ENCODE results near the gene VILL.

Gene VILL

DNA sequence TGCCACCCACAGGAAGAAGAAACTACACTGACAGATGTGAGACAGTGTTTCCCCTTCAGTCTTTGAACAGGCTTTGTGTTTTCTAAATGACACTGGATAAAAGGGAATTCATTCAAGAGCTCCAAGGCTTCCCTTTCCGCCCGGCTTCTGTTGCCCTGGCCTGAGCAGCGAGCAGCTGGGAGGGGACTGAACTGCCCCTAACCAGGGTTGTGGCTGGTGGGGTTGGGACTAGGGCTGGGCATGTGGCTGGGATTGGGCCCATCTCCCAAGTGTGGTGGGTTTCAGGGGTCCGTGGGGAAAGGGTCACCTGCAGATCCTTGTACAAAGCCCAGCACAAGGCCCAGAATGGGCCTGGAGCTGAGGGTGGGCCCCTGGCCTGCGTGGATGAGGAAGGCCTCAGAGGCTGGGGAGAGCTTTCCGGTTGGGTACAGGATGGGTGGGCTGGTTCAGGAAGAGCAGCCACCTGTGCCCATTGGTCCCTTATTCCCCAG, 10.4 kb downstream of the VILL start:
- no peak for DNase-seq (ENCODE audit: low read depth)

DNA sequence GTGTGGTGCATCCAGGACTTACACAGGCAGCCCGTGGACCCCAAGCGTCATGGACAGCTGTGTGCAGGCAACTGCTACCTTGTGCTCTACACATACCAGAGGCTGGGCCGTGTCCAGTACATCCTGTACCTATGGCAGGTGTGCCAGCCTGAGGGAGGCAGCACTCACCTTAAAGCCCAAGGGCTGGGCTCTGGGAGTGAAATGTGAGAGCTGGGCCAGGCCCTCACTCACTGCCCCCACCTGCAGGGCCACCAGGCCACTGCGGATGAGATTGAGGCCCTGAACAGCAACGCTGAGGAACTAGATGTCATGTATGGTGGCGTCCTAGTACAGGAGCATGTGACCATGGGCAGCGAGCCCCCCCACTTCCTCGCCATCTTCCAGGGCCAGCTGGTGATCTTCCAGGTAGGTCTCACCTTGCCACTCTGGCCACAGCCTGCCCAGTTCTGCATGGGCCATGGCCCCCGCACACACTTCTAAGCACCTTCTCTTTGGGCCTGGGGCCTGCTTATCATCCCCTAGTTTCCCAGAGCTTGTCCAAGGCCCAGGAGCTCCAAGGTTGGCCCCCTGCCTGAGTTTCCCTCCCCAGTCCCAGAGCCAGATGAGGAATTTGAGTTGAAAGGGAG, 11.0 kb downstream of the VILL start:
- no peak for DNase-seq (ENCODE audit: low read depth)

DNA sequence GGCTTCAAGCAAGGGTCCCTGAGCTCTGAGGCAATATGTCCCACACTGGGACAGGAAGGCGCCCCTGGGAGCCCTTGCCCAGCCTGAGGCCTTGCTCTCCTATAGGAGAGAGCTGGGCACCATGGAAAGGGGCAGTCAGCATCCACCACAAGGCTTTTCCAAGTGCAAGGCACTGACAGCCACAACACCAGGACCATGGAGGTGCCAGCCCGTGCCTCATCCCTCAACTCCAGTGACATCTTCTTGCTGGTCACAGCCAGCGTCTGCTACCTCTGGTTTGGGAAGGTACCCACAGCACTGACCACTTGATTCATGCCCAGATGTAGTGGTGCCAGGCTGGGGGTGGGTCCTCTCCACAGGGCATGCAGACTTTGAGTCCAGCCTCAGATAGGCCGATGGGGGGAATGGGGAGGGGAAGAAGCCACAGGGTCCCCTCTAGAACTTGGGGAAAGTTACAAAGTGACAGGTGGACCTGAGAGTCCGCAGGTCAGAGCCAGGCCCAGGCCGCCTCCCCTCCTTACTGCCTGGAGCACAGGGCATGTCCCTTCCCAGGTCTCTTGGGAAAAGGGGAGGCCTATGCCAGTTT, 11.8 kb downstream of the VILL start:
- DNase-seq (ENCODE audit: low read depth): no peak

DNA sequence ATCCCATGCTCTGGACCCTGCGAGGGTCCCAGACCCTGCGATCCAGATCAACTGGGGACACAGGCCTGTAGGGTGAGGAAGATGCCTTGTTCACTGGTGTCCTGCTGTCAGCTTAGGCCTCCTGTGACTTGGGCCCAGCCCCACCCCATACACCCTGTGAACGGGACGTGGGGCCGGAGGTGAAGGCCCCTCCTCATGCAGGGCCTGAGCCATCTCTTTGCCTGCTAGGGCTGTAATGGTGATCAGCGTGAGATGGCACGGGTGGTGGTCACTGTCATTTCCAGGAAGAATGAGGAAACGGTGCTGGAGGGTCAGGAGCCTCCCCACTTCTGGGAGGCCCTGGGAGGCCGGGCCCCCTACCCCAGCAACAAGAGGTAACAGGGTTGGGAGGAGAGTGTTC, 12.4 kb downstream of the VILL start:
- DNase-seq (ENCODE audit: low read depth): no peak

DNA sequence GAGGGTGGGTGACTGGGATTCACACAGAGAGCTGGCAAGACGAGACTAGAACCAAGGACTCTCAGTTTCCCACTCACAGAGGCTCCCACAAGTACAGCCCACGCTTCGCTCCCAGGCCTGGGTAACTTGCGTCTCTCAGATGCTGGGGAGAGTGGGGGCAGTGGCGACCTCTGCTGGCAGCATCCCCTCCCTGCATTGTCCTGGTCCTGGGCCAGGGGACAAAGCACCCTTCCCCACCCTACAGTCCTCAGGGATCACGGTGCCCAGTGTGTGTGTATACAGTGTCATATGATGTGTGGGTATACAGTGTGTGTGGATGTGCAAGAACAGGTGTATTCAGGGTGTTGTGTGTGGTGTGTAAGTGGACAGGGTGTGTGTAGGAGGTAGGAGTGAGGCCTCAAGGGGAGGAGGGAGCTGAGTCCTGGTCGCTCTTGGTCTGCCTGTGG, 12.8 kb downstream of the VILL start:
- DNase-seq (ENCODE audit: low read depth): peak; percentile 29

DNA sequence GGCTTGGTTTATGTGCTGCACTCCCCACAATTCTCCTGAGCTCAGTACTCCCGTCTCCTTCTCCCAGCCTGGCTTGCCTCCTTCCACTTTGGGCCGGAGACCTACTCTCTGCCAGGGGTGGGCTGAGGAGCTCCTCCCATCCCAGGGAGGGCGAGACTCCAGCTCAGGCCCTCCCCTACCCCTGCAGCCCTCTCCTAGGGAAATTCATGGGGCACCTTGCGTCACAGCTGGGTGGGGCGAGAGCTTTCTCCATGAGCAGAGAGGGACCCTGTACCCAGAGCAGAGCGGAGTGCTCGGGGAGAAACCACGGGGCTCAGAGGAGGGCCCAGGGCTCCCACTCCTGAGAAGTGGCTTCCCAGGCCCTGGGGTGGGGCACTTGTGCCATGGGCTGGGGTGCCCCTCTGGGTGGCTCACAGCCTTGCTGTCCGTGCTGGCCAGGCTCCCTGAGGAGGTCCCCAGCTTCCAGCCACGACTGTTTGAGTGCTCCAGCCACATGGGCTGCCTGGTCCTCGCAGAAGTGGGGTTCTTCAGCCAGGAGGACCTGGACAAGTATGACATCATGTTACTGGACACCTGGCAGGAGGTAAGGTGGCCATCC, 13.3 kb downstream of the VILL start:
- DNase-seq (ENCODE audit: low read depth): no peak

DNA sequence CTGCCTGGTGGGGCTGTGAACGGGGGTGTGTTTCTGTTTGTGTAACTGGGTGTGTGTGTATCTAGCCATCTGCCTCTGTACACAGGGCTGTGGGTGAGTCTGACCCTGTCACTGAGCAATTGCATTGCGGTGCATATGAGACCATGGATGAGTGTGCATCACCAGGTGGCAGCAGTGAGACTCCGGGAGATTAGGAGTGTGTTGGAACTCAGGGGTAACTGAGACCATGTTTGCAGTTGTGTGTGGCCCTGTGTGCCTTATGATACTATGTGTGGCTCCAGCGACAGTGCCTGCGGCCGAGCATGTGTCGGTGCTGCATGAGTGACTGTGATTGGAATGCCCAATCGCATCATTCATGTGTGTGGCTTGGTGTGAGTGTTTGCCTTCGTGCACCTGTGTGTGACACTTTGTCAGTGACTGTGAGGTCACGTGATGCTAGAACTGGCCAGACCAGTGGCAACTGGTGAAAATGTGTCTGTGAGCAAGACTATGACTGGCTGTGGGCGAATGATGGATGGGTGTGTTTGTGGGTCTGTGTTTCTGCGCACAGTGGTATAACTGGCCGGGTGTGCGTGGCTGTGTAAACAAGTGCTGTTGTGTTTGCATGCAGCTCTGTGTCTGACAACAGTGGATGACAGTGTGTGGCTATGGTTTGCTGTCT, 14.0 kb downstream of the VILL start:
- peak; percentile 34 for DNase-seq (ENCODE audit: low read depth)

DNA sequence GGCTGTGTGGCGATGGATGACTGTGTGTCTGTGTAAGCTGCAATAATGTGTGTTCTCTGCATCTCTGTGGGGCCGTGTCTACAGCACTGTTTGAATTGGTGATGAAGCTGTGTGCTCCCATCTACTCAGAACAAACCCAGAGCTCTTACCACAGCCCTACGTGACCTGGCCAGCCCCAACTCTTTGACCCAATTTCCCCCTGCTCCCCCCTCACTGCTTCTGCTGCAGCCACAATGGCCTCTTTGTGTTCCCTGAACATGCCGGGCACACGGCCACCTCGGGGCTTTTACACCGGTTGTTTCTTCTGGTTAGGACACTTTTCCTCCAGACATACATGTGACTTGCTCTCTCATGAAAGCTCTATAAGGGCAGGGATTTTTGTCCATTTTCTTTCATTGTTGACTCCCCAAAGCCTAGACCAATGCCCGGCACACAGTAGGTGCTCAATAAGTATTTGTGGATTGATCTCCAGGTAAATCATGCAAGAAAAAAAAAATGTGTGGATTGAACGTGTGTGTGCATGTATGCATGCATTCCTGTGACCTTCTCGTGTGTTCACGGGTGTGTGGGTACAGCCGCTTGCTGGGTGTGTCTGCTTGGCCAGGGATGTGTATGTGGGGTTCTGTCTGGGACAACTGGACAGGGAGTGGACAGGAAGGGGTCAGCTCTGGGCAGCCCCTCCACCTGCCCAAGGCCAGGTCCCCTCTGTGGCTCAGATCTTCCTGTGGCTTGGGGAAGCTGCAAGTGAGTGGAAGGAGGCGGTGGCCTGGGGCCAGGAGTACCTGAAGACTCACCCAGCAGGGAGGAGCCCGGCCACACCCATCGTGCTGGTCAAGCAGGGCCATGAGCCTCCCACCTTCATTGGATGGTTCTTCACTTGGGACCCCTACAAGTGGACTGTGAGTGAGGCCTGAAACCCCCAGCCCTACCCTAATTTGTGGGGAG, 14.8 kb downstream of the VILL start:
- DNase-seq (ENCODE audit: low read depth): no peak

DNA sequence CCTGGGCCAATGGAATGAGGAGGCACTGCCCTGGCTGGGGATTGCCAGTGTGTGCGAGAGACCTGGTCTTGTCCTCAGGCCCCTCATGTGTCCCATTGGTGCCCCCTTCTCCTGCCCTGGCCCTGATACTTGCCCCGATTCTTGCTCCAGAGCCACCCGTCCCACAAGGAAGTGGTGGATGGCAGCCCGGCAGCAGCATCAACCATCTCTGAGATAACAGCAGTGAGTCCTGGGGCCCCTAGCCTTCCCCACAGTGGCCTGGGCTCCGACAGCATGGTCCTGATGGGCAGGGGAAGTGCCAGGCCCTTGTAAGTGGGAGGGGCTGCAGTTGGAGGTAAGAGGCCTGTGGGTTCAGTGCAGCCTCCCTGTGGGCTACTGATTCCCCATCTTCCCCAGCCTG, 15.4 kb downstream of the VILL start:
- no peak for DNase-seq (ENCODE audit: low read depth)

DNA sequence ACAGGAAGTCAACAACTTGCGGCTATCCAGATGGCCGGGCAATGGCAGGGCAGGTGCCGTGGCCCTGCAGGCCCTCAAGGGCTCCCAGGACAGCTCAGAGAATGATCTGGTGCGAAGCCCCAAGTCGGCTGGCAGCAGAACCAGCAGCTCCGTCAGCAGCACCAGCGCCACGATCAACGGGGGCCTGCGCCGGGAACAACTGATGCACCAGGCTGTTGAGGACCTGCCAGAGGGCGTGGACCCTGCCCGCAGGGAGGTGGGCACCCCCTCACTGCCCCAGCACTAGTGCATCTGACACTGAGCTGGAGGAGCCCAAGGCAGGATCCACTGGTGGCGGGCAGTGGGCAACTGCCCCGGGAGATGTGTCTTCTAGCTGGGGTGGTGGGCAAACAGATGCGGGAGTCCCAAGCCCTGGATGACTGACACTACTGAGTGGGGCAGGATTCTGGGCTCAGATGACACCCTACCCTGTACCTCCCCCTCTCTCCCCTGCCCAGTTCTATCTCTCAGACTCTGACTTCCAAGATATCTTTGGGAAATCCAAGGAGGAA, 15.9 kb downstream of the VILL start:
- no peak for DNase-seq (ENCODE audit: low read depth)

DNA sequence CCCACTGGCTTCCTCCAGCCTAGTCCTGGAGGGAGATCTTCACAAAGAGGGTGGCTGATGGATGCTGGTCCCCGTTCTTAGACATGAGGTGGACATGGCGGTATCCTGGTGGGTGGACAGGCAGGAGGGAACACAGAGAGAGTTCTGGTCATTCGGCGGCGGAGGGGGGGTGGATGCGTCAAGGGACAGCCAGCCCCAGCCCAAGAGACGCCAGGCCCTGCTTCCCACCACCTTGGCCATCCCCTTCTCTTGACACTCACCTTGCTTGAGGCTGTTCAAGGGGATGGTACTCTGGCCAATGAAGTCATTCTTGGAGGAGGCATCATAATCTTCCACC, 17.1 kb downstream of the VILL start:
- no peak for DNase-seq (ENCODE audit: low read depth)

DNA sequence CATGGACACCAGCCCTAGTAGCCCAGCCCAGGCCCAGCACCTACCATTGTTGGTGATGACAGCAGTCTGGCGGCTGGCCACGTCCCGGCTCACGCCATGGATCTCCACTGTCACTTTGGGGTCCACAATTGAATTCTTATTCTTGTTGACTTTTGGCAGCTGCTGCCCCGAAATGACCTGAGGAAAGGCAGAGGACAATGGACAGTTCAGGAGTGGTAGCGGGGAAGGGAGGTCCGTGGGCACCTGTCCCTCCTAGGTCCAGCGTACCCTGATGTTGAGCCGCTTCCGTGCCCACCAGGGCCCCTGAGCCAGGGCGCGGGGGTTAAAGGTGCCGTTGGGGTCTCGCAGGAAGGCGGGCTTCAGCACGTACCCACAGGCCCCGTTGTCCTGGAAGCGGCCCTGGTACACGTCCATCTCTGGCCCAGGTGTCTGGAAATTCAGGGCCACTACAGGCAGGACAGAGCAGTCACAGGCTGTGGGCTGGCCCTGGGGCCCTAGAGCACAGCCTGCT, 17.7 kb downstream of the VILL start:
- DNase-seq (ENCODE audit: low read depth): no peak

DNA sequence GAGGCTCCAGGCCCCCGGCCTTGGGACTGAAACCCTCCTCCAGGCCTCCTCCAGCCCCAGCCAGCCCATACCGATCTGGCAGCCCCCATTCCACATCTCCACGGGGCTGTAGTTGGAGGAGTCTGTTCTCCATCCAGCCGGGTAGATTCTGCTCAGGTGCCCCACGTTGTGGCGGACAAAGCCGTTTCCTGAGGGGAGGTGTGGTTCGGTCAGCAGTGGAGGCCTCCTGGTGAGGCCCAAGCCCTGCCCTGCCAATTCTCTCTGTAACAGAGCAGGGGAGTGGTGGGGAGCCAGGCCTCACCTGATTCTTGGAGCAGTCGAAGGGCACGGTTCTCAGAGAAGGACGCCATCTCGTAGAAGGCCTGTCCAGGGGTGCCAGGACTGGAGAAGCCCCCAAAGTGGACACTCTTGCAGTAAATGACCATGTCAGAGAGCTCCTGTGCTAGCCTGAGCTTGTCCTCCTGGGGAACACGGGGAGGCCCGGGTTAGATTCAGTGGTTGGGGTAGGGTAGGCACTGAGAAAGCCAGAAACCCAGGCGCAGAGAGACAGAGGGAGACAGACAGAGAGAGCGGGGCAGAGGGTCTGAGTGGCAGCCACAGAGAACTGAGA, 18.5 kb downstream of the VILL start:
- DNase-seq (ENCODE audit: low read depth): no peak

DNA sequence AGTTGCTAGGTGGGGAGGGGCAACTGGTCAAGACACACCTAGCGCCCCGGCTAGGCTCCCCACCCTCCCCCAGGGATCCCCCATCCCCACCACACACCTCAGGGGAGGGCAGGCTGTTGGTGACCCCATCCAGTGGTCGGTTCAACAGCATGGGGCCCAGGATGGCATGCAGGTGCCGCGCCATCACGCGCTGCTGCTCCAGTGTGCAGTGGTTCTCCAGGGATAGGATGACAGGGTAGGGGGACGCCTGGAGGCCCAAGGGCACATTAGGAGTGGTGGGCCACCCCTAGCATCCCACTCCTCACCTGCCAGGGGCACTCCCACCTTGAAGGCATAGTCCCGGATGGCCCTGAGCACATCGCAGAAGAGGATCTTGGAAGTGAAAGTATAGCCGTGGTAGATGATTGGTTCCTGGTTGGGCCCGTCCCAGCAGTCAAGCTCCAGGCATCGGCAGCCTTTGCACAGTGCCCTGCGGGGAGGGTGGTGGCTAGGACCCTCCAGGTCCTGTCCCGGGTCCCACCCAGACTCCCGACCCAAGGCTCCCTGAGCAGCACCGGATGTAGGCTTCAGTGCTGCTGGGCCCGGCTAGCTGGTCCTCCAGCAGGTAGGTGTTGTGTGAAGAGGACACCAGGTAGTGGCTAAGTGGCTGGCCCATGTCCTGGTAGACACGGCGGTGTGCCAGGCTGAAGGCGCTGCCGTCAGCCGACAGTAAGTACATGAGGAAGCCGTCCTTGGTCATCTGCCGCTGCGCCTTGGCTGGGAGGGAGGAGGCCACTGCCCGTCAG, 19.4 kb downstream of the VILL start:
- DNase-seq (ENCODE audit: low read depth): no peak

DNA sequence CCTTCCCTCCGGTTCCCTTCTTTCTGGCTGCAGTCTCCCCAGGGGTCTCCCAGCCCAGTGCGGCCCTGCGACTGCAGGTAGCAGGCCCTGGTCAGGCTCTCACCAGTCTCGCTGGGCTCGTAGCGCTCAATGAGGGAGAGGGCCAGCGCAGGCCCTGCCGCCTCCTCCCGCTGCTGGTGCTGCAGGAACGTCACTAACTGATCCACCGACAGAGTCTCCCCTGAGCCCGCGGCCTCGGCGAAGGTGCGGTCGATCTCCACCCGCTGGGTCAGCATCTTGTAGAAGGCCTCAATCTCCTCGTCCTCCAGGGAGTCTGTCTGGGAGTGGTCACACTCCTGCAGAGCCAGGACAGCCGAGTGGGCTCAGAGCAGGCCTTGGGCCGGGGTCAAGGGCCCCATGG, 20.5 kb downstream of the VILL start:
- DNase-seq (ENCODE audit: low read depth): no peak

DNA sequence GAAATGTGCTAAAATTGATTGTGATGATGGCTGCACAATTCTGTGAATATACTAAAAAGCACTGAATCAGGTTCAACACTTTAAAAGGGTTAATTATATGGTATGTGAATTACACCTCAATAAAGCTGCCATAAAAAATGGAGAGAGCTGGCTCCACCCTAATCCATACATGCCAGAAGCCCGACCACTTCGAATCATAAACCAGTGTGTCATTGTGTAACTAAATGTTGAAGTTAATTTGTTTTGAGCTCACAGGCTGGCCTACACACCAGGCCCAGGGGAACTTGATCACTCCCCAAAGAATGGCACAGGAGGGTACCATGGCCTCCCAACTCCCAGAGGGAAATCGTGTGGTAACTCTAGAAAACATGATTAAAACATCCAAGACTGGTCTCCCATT, 24.9 kb downstream of the VILL start:
- DNase-seq (ENCODE audit: low read depth): no peak

DNA sequence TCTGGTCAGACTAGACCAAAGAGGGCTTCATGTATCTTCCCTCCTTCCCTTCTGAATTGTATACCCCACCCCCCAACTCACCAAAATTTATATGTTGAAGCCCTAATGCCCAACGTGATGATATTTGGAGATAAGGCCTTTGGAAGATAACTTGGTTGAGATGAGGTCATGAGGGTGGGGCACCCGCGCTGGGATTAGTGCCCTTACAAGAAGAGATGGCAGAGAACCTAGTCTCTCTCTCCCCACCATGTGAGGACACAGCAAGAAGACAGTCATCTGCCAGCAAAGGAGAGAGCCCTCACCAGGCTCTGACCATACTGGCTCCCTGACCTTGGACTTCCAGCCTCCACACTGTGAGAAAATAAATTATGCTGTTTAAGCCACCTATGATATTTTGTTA, 25.4 kb downstream of the VILL start:
- no peak for DNase-seq (ENCODE audit: low read depth)

DNA sequence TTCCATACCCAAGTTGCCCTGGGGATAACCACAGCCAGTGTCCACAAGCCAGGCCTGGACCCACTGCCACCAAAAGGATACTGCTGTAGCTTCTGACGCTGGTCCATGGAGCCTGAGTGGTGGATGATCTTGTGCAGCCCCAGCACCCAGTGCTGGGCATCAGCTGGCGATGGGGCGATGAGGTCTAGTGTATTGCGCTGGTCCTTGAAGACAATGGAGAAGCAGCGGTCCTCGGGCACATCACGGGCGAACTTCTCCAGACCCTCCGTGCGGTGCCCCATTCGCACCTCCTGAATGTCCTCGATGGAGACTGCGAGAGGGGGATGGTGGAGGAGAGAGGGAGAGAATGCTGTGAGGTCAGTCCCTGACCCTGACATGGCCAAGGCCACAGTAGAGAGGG, 25.8 kb downstream of the VILL start:
- DNase-seq (ENCODE audit: low read depth): no peak

DNA sequence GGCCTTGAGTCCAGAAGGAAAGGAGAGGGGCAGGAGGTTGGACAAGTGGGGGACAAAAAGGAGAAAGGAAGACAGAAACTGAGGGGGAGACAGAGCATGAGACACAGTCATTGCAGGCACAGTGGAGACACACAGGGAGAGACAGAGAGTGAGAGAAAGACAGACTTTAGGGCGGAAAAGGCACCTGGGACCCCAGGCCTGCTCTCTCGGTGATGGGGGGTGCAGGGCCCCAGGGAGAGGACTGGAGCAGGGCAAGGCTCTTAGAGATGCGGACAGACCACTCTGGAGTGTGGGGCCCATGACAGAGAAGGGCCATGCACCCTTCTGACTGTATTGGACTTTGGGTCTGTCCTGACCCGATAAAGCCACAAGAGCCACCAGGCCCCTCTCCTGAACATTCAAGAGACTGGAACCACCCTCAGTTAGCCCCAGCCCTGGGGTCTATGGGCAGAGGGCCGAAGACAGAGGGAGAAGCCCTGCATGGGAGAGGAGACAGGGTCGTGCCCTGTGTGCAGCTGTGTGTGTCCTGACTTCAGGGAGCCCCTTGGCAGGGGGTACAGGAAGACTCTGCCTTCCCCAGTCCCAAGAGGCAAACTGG, 26.4 kb downstream of the VILL start:
- DNase-seq (ENCODE audit: low read depth): no peak

Data from activated gamma-delta T cell treated with anti-CD3 and anti-CD28 coated beads, Interleukin-2, amount 50 U/mL, for 16 hours (primary cell).